LoVo (cell line): Measurements from ENCODE around the gene TSNAX.

Experiments used
- DNase-seq: peaks from one replicate; pipeline ENCODE4 v3.0.0-alpha.2; 2016; ENCODE audit warnings: low spot score

The TSNAX gene

DNA sequence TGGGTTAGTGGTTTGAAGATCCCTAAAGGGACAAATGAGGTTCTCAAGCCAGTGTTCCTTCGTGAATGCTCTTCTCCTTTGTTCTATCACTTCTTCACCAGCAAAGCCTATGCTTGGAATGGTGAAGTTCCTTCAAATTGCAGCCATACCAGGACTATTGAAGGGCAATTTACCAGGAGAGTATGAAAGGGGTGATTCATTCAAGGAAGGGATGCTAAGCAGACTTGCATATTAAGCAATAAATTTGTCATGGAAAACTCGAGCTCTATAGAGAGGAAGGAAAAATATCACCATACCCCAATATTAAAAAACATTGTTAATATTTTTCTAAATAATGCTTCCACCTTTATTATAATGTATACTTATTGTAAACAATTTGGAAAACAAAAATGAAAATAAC is 9.3 kb upstream of the TSNAX start:
- DNase-seq: no peak

DNA sequence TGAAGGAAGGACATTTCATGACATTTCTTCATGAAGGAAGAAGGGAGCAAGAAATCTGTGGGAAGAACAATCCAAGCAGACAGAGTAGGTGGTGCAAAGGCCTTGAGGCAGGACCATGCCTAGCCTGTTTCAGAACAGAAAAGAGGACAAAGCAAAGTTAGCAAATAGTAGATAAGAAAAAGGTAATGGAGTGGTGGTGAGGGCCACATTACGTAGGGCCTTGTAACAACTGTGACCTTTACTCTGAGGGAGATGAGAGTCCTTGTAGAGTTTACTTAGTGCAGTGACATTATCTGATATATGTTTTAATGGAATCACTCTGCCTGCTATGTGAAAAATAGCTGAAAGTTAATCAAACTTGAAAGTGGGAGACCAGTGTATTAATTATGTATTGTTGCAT is 6.4 kb upstream of the TSNAX start:
- DNase-seq: no peak

DNA sequence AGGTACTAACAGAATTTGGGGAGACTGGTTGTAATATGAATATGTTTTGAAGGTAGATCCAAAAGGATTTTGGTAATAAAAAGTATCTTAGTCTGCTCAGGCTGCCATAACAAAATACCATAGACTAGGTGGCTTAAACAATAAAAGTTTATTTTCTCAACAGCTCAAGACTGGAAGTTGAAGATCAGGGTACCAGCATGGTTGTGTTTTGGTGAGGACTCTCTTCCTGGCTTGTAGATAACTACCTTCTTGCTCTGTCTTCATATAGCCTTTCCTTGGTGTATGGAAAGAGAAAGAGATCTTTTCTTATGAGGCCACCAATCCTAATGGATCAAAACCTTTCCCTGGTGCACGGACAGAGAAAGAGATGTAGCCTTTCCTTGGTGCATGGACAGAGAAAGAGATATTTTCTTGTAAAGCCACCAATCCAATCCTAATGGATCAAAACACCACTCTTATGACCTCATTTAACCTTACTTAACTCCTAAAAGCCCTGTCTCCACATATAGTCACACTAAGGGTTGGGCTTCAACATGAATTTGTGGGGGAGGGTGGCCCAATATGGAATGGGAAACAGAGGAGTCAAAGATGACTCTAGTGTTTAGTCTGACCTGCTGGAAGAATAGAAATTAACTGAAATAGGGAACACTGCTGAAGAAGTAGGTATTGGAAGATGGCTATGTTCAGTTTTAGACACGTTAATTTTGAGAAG is 5.4 kb upstream of the TSNAX start:
- DNase-seq: no peak

DNA sequence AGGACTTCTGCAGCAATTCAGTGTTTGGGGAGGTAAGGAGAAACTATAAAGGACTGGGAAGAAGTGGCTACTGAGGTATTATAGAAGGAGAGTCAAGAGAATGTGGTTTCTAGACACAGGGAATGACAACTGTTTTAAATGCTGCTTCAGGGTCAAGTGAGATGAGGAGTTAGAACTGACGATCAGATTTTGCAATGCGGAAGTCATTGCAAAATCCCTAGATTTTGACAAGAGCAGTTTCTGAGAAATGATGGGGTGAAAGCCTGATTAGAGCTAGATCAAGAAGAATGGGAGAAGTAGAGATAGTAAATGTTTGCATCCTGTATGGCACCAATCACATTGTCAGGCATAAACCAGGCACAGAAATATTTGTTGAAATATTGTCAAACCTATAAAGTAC is 4.7 kb upstream of the TSNAX start:
- DNase-seq: no peak

DNA sequence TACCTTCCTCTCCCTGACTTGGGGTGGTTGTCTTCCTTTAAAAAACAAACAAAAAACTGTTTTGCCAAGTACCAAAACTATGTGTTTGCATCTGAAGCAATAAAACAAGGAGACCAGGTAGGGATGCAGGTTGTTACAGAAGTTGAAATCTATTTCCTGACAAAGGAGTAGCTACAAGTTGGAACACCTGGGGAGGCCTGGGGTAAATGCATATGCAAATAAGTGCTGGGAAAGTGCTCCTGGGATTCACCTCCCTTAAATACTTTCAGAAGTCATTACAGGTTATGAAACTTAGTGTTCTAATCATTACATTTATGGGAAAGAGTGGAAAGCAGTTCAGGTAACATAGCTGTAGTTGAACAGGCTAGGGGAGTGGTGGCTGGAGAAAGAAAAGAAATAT is 1.9 kb upstream of the TSNAX start:
- no peak for DNase-seq

DNA sequence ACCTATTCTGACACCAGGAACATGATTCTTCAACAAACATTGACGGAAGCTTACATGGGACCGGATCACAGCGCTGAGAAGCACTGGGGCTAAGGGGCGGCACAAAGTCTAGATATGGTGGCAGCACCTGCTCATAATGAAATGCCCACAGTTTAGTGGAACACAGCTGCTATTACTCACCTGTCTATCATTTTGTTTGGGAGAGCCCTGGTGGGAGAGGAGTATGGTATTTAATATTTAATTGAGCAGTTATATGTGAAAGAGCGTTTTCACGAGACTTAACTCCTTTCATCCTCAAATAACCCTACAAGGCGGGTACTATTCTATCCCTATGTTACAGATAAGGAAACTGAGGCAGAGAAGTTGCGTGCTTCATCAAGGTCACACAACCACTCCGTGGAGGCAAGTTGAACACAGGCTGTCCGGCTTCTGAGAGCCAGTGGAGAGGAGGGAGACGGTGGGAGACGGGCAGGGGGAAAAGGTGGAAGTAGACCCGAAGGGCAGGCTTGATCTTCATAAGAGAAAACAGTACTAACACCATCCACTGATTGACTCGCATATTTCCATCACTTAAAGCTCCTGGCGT is 790 bp upstream of the TSNAX start:
- DNase-seq: no peak

DNA sequence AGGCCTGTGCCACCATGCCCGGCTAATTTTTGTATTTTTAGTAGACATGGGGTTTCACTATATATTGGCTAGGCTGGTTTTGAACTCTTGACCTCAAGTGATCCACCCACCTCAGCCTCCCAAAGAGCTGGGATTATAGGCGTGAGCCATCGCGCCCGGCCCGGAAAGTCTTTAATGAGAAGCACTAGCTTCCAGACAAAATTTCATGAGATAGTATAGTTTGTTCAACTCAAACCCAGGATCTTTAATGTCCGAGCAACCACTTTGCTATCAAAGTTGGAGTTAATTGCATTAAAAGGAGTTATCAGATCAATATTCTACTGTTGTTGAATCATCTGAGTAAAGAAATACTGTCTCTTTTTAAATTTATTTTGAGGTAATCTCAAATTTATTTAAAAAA is 4.8 kb downstream of the TSNAX start:
- DNase-seq: no peak

DNA sequence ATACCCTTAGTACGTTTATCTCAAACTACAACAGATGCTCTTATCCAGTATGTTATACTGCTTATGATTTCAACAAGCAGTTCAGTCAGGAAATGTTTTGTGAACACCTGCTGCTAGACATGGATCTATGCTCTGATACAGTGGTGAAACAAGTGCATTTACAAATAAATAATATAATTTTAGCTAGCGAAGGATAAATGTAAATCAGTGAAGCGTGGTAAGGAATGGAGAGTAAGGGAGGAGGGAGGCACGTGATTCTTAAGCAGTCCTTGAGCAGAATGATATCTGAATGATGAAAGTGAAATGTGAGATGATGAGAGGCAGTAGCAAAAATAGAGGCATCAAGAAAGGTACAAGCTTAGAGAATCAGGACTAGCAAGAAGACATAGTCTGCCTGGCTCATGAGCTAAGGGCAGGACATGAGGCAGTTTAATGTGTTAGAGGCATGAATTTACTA is 6.3 kb downstream of the TSNAX start:
- DNase-seq: no peak

DNA sequence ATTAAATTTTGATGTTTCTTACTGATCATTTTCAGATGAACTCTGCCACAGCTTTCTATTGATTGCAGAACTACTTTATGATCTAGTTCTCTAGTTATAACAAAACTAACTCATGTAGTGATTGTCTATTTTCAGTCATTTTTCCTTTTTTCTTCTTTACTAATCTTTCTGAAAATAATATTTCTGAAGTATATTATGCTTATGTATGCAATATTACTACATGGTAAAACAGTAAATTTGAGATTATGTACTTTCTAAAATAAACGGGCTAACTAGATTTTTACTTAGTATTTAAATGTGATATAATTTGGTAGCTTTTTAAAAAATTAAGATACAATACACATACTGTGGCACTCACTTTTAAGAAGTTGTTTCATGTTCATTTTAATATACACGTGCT is 7.6 kb downstream of the TSNAX start:
- no peak for DNase-seq

DNA sequence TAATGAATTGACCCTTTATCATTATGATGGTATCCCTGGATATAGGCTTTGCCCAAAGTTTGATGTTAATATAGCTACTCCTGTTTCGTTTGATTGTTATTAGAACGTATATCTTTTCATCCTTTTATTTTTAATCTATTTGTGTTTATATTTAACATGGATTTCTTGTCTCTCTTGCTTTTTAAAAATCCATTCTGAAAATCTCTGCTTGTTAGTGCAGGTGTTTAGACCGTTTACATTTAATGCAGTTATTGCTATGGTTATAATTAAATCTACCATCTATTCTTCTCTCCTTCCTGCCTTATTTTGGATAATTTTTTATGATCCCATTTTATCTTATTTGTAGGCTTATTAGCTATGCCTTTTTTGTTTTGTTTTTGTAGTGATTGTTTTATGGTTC is 12.4 kb downstream of the TSNAX start:
- DNase-seq: no peak

DNA sequence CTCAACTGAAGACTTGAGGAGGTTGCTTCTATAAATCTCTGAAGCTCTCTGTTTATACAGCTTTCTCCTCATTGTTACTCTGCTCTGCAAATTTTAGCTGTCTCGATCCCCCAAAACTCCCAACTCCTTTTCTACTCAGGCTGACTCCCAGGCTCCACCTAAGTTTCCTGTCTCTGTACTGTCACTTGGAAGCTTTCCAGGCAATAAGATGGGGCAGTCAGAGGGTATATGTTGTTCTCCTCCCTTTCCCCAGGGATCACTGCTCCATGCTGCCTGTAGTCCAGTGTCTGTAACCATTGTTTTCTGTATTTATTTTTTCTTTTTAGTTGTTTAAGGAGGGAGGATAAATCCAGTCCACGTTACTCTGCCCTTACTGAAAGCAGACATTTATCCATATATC is 13.4 kb downstream of the TSNAX start:
- DNase-seq: no peak

DNA sequence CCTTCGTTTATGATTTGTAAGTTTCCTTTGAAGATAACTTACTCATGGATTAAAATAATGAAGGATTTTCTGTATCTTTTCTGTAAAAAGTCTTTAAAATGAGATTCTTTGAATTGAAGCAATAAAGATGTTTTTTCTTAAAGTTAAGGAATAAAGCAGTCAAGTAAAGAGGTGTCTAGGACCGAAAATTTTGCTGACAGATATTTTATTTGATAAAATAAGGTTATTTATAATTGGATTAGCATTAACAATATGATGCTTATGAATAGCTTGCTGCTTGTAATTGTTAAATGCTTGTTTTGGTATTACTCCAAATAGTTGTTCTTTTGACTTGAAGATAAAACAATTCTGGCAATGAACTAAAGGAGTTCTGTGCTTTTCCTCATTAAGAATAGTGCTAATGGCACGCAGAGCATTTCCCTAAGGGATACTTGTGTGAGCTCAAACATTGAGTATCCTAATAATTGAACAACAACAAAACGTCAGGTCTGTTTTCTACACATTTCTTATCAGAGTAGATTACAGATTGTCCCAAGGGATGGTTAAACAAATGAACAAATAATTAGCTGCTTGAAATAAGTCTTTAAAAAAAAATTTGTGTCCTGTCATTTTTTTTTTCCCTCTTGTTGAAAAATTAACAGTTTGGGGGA is 16.6 kb downstream of the TSNAX start:
- no peak for DNase-seq

DNA sequence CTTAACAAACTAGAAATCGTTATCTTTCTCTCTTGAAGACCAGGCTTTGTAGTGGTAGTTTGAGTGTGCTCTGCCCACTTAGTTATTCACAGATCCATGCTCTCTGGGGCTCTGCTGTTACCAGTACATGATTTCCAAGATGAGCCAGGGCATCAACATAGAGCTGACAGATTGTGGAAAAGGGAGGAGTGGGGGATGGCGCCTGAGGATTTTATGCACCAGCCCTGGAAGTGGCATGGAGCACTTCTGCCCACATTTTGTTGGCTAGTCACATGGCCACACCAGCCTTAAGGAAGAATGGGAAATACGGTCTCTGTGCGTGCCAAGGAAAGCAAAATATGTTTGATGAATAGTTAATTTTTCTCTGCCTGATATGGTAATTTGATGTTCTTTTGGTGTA is 18.2 kb downstream of the TSNAX start:
- DNase-seq: no peak

DNA sequence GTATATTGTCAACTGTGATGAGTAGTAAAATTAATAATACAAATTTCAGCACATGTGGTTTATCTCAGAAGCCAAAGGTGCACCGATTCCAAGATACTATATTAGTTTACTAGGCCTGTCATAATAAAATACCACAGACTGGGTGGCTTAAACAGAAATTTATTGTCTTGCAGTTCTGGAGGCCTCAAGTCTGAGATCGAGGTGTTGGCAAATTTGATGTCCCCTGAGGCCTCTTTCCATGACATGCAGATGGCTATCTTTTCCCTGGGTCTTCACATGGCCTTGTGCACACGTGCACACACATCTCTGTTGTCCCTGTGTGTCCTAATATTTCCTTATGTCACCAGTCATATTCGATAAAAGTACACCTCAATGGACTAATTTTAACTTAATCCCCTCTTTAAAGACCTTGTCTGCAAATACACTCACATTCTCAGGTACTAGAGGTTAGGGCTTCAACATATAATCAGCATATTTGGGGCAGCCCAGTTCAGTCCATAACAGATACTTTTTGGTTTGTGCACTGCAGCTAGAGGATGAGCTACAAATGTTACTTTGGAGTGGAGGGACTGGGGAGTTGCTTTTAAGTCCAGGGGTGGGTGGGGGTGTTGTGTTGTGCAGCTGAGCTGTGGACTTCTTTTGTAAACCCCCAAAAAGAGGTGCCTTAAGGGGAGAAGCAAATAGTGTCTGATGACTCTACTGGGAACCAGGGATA is 21.4 kb downstream of the TSNAX start:
- DNase-seq: no peak

DNA sequence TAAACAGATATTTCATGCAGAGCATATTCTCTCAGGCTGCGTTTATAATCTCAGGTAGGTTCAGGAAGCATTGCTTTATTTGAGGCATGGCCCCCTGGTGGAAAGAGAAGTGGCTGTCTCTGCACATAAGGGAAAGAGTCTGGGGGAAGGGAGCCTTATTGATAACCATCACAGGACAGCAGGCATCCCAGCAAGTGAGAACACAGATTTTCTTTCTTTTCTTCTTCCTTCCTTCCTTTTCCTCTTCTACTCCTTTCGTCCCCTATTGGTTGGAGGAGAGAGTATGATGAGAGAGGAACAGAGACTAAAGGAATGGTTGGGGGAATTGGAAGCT is 21.9 kb downstream of the TSNAX start:
- DNase-seq: no peak

DNA sequence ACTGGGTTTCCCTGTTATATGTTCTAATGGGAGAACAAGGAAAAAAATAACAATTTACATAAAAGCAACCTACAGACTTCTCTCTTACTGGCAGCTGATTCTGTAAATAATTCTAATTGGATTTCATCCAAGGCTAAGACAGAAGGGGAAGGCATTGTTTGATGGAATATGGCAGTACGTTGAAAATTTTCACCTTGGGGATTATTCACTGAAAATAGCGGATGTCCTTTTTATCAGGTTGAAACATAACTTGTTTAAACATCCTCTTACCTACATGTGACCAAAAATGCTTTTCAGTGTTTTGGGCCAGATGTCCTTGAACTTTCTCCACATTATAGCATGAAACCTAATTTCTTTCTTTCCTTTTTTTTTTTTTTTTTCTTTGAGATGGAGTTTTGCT is 24.9 kb downstream of the TSNAX start:
- DNase-seq: no peak

DNA sequence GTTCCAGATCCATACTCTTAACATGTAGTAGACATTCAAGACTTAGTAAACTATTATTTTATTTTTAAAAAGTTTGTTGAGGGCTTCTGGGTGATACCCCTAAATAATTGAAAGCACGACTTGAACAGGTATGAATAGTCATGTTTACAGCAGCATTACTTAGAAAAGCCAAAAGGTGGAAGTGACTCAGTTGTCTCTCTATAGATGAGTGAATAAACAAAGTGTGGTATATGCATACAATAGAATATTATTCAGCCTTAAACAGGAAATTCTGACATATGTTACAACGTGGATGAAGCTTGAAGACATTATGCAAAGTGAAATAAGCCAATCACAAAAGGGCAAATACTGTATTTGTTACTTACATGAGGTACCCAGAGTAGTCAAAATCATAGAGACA is 26.5 kb downstream of the TSNAX start:
- DNase-seq: no peak

DNA sequence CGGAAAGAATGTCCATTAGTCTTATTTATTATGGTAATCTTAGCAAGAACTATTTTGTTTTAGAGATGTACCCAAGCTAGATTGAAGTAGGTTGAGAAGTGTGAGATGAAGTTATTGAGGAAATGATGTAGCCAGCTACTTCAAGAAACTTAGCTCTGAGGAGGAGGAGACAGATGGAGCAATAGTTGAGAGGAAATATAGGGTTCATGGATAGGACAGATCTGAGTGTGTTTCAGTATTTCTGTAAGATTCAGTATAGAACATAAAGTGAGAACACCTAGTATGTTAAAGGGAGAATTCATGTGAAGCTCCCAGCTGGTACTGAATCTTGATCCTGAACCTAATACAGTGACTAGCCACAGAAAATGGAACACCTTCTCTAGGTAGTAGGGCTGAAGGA is 28.9 kb downstream of the TSNAX start:
- no peak for DNase-seq

DNA sequence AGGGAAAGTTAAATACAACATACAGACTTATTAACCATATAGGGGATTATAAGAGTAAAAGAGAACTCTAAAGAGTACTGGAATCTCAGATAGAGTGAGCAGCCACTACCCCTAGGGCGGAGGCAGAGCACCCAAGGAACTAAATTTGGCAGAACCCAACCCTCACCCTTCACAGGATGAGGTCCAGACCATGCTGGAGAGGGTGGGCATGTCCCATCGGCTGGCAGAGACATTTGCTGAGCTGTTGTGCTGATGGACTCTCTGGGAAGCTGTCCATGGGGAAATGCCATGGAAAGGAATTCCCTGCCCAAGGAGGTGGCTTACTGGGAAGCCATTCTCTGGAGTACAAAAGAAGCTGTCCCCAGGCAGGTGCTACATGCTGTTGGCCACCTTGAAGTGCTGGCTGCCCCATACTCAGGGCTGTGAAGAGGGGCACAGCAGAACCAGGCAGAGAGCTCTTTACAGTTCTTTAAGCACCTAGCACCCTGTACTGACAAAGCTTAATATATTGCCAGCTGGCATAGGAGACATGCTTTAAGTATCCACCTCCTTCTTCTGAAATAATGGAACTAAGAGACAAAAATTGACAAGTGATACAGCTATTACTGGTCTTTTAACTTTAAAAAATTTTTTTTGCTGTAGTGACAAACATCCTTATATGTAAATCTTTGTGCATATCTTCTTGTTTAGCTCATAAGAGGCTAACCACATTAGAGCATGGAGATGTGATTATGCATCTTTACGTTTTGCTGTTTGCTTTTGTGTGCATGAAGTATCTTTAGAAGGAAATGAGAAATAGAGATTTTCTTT is 29.6 kb downstream of the TSNAX start:
- DNase-seq: no peak

DNA sequence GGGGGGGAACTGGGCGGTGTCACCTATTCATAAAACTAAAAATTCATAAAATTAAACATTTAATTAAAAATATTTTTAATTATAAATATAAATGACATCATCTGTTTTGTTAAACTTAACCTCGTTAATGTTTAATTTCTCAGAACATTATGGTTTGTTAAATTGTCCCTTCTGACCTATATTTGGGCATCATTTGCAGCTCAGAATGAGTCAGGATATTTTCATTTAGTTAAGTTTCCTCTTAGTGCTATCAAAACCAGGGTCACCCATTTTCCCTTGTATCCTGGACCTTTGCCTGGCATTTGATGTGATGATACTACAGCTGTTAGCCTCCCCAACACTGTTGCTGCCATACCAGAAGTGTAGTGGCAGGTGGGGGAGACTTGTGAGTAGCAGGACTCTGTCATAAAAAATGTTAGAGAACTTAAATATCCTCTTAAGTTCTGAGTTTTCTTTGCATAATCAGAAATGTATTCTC is 30.3 kb downstream of the TSNAX start:
- DNase-seq: no peak

DNA sequence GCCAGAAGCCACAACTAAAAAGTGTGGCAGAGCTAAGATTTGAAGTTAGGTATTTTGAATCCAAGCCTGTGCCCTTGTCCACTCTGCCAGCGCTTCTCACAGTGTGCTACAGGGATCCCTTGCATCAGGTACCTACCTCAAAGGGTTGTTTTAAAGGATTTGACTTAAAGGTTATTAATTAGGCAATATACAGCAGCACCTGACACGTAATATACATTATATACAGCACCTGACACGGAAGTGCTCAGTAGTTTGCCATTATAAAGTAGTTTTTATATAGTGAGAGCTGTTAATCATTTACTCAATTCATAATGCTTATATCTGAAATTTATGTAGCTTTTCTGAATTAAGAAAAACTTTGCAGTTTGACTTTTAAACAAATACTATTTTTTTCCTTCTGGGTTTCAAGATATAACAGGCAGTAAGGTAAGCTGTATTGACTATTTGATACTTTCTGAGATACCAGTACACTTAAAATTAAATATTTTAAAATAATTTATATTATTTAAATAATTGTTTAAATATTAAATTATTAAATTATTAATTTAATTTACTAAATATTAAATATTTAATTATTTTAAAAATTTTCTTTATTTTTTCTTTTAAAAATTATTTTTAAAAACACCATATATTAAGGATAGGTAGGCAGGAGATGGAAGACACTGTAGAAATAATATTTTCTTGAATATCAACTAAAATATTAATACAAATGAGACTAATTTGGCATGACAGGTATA is 33.3 kb downstream of the TSNAX start:
- no peak for DNase-seq

DNA sequence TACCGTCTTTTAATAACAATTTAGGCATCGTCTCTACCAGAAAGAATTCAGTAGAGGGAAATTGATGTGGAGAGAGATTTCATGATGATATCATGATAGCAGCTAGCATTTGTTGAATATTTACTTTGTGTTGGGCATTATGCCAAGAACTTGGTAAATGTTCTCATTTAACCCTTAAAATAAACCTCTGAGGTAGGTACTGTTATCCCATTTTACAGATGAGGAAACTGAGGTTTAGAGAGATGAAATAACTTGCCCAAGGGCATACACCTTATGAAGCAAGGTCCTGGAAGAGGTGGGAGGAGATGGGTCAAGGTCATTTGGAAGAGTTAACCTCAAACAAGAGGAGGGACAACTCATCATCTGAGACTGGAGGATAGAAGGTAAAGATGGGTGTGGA is 34.8 kb downstream of the TSNAX start:
- DNase-seq: no peak
